GM12891 (cell line): ENCODE measurements around the gene SIRT5.

ENCODE experiments used
- DNase-seq: peaks from one replicate; pipeline ENCODE4 v3.0.0; 2011; ENCODE audit warnings: low spot score; ENCODE audit not compliant: insufficient read length
- FAIRE-seq: peaks from 2 replicates; lab custom pipeline; 2011; peaks lifted over from hg19 to GRCh38; lab: Jason Lieb, UNC
- PAX5 ChIP-seq: IDR thresholded peaks from 2 replicates; pipeline ENCODE4 v1.6.1; 2011; ENCODE audit warnings: low read length, moderate library complexity, mild to moderate bottlenecking; ENCODE audit not compliant: insufficient read depth, severe bottlenecking
- POLR2A ChIP-seq: IDR thresholded peaks from 2 replicates; pipeline ENCODE4 v1.6.1; 2011; ENCODE audit warnings: low read depth, low read length, control low read depth
- POLR2AphosphoS5 ChIP-seq: IDR thresholded peaks from 2 replicates; pipeline ENCODE4 v1.6.1; 2011; ENCODE audit warnings: low read depth, low read length, control low read depth
- POU2F2 ChIP-seq: IDR thresholded peaks from 2 replicates; pipeline ENCODE4 v1.6.1; 2011; ENCODE audit warnings: low read depth, mild to moderate bottlenecking, control low read depth, low read length, moderate library complexity
- SPI1 ChIP-seq: IDR thresholded peaks from 2 replicates; pipeline ENCODE4 v1.6.1; 2011; ENCODE audit warnings: low read depth, low read length, control low read depth
- TAF1 ChIP-seq: IDR thresholded peaks from 2 replicates; pipeline ENCODE4 v1.6.1; 2011; ENCODE audit warnings: low read depth, low read length, control low read depth

Gene SIRT5

DNA sequence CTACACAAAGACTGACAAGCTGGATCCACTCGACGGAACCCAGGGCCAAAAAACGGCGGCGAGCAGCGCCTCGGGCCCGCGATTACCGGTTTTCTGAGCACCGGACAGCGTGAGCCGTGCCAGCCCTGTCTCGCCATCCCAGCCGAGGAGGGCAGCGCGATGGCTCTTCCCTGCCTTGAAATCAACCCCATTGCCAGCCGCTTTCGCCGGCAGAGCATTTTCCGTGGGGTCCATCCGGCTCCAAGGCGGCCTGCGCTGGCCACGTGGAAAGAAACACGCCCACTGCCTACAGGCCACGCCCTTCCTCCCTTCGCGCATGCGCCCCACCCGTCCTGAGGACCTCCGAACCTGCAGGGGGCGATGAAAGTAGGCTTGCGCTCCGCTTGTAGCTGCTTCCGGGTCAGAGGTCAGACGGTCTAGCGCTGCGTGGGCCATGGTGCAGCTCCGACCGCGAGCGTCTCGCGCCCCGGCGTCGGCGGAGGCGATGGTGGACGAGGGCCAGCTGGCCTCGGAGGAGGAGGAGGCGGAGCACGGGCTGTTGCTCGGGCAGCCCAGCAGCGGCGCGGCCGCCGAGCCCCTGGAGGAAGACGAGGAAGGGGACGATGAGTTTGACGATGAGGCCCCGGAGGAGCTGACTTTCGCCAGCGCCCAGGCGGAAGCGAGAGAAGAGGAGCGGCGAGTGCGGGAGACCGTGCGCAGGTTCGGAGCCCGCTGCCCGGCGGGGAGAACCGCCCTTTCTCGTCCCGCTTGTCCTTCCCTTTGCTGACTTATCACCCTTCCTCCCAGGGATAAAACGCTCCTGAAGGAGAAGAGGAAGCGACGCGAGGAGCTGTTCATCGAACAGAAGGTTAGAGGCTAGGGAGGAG is 40.8 kb downstream of the SIRT5 start, which contains the start of gene NOL7:
Gene NOL7 (plus strand): TSS at position 410 of the 866 bp plus-strand sequence. CDS start 24 bp downstream, at position 434.
- TF ChIP-seq POLR2A (peak; percentile 92), POU2F2 (peak; percentile 60; the same call in 1 of the 2 replicates), TAF1 (peak; percentile 99), POLR2AphosphoS5 (peak; percentile 94), SPI1 (no peak)
- FAIRE-seq (peak; percentile 99), DNase-seq (peak; percentile 92)

DNA sequence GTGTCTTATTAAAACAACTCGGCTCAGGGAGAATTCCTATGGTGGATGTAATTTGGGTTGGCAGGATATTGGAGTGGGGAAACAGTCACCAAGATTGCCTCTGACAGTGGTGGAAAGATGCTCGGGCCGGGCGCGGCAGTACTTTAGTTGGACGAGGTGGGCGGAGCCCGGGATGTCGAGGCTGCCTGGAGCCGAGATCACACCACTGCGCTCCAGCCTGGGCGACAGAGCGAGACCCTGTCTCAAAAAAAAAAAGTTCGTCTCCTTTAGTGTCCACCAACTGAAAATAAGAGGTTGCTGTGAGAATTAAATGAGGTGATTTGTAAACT is 41.4 kb downstream of the SIRT5 start:
- DNase-seq (no peak), FAIRE-seq (peak; percentile 43)
- TF ChIP-seq TAF1 (no peak), POLR2A (no peak), POLR2AphosphoS5 (no peak), POU2F2 (no peak; the same call in 1 of the 2 replicates), SPI1 (no peak), PAX5 (no peak)

DNA sequence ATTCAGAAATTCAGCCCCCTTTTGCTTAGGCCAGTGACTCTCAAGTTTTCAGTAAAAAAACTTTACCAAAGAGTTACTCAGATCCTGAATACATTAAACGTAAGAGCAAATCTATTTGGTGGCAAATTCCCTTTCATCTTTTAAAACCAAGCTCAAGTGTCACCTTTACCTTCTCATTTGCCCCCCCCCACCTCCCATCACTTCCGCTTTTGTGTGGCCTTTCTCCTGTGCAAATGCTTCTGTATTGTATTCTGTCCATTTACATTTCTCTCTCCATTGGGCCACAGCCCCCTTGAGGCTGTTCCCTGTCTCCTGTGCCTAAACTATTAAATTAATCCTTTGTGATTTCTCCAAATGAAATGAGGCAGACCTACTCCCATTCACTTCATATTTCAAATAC is 42.7 kb downstream of the SIRT5 start:
- DNase-seq (no peak), FAIRE-seq (no peak)
- peak; percentile 82 for TF ChIP-seq SPI1
- TF ChIP-seq POU2F2 = no peak

DNA sequence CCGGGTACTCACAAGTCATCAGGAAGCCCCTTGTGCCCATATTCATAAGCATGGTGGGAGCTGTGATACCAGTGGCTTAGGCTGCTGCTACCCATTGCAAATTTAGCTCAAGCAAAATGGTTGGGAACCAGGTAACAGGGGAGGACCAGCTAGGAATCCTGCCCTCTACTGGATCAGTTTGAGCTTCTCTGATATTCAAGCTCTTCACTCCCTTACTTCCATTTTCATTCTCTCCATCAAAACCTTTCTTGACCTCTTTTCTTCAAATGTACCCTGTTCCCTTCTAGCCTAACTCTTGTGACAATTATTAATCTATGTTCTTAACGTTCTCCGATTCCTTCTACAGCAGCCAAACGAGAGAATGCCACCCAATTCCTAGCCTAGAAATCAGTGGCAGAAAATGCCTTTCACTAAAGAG is 50.5 kb downstream of the SIRT5 start:
- no peak for DNase-seq
- TF ChIP-seq SPI1 = no peak
- peak; percentile 58 for FAIRE-seq

DNA sequence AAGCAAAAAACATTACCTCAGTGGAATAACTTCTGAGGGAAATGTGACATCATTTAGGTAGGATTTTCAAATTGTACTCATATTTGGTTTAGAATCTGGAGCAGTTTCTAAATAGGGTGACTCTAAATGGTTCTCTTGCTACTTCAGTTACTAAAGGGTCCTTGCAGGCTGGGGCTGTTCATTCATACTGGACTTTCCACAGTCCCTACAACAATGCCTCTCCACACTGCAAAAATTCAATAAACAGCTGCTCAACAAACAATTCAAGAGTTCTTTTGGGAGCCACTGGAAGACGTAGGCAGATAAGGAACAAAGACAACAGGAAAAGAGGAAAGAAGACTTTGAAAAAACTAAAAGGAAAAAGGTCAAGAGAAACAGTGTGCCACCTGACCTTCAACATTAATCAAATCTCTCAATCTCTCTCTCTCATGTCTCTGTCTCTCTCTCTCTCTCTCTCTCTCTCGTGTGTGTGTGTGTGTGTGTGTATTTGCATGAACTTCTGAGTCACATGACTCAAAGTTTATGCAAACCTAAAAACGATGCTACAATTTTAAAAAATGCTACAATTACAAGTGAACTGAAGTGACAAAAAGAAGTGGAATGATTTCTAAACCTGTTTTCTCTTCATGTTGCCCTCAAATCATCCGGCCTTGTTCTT is 55.2 kb downstream of the SIRT5 start:
- TF ChIP-seq POLR2A = no peak
- TF ChIP-seq TAF1 = no peak
- TF ChIP-seq POLR2AphosphoS5 = no peak
- no peak for TF ChIP-seq SPI1
- no peak for TF ChIP-seq PAX5
- TF ChIP-seq POU2F2 = no peak
- DNase-seq (no peak), FAIRE-seq (no peak)

DNA sequence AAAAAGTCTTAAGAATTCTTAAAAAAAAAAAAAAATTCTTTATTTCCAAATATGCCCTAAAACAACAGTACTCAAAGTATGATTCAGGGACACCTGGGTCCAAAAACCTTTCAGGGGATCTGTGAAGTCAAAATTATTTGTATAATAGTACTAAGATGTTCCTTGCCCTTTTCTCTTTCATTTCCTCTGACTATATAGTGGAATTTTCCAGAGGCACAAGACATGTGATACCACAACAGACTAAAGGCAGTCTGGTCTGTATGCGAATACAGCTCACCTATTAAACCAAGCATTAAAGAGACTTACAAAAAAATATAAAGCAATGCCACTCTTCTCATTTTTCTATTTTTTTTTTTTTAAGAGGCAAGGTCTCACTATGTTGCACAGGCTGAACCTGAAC is 56.1 kb downstream of the SIRT5 start:
- no peak for FAIRE-seq
- TF ChIP-seq TAF1 (no peak), POU2F2 (no peak)
- DNase-seq = no peak

DNA sequence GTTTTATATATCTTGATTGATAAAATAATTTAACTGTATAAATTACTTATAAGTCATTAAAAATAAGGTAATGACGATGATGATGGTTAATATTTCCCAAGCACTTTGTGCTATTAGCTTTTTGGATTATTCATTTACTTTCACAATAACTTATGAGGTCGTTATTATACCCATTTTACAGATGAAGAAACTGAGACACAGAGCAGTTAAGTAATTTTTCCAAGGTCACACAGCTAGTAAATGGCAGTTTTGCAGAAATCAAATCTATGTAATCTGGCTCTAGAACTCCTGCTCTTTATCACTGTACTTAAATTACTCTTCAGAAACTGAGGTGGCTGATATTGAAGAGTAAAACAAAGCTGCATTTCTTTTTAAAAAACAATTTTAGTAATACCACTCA is 58.9 kb downstream of the SIRT5 start:
- TF ChIP-seq PAX5 (no peak), POLR2AphosphoS5 (no peak), SPI1 (no peak), POLR2A (no peak), POU2F2 (no peak)
- DNase-seq (no peak), FAIRE-seq (no peak)

DNA sequence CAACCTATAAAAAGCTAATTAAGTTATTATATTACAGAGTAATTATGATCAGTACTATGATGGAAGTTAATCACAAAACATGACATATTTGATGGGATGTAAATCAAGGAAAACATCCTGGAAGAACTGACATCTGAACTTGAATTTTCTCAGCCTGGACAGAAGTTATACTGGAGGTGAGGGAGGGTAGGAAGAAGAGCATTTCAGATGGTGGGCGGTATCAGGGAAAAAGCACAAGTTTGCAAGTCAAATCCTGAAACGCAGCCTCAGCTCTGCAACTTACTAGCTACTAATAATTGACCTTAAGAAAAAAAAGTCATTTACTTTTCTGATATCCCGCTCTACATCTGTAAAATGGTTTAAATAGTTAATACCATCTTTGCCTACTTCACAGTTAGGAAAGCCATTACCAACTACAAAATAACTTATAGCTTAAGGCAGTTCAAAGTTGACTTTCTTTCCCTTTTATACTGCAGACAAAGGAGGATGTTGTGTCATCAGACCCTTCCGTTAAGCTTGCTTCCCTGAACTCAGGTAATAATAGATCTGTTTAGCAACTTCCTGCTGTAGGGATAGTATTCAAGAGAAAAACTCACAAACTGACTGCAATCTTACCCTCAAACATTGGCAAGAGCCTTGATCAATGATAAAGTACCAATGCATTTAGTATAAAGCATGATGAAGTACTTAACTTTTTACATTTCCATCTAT is 61.7 kb downstream of the SIRT5 start:
- DNase-seq = no peak
- TF ChIP-seq POLR2A (no peak), POU2F2 (no peak), SPI1 (no peak), PAX5 (no peak), TAF1 (no peak), POLR2AphosphoS5 (no peak)
- FAIRE-seq = peak; percentile 31

DNA sequence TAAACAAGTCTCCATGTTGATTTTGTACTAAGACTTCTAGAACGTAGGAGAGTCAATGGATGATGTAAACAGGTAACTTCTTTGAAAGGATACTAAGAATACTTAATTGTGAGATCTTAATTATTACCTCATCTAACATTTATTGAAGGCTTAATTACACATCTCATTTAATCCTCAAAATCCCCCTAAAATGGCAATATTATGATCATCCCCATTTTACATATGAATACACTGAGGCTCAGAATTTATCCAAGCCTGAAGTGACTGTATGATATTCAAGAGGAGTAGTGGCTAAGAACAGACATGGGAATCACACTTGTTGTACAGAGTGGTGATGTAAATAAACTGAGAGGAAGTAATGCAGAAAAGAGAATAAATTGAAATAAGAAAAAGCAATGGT is 63.6 kb downstream of the SIRT5 start:
- no peak for DNase-seq
- TF ChIP-seq PAX5 (no peak), POLR2A (no peak), SPI1 (no peak), POU2F2 (no peak)
- FAIRE-seq = no peak

DNA sequence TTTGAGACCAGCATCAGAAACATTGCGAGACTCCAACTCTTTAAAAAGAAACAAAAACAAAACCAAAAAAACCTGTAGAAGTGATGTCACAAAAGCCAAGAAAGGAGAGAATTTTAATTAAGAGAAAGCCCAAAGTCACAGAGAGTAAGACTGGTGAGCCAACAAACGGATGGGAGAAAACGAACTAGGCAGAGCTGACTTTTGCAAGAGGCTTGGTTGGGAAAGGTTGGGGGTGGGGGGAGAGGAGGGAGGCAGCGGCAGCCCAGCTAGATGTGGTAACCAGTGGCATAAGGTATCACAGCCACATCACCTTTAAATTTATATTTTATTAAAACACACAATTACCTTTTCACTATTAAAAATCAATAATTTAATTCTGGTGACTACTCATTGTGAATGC is 64.2 kb downstream of the SIRT5 start:
- no peak for TF ChIP-seq POU2F2
- TF ChIP-seq TAF1 = no peak
- TF ChIP-seq POLR2A = no peak
- TF ChIP-seq POLR2AphosphoS5 = no peak
- TF ChIP-seq PAX5 = no peak
- no peak for TF ChIP-seq SPI1
- no peak for FAIRE-seq
- no peak for DNase-seq
